Lung (tissue), 12 donors: ENCODE measurements around the gene KLHDC3. TPM values are rescaled to one million over a fixed set of nuclear protein-coding genes. Genes with fewer than 3 reads are reported as not detected.

Experiments used
- ATAC-seq: fragments of 200-7000 bp; cut with Tn5 transposase; one replicate; pipeline ENCODE4 v1.9.1; 2020; ENCODE audit warnings: moderate number of reproducible peaks; ENCODE audit not compliant: insufficient read depth, low FRiP score
- DNase-seq, 3 donors: peaks; one replicate each; pipeline ENCODE4 v3.0.0-alpha.2; 2013 to 2017
- H3K27ac ChIP-seq, 2 donors: one replicate each; pipeline ENCODE4 v1.5.1; 2013; ENCODE audit warnings: mild to moderate bottlenecking in 2 of 2, moderate library complexity in 2 of 2, control low read depth in 1 of 2, inconsistent platforms in 1 of 2, low read depth in 1 of 2, low read length in 1 of 2
- H3K27me3 ChIP-seq, 3 donors: one replicate each; pipeline ENCODE4 v1.5.1; 2013; ENCODE audit warnings: low read length in 2 of 3; ENCODE audit not compliant: control insufficient read depth in 3 of 3, insufficient read depth in 3 of 3
- H3K36me3 ChIP-seq, 4 donors: one replicate each; pipeline ENCODE4 v1.5.1; 2013; ENCODE audit warnings: low read length in 4 of 4, mild to moderate bottlenecking in 1 of 4, moderate library complexity in 1 of 4; ENCODE audit not compliant: control insufficient read depth in 4 of 4, insufficient read depth in 4 of 4
- H3K4me1 ChIP-seq, 5 donors: one replicate each; pipeline ENCODE4 v1.5.1; 2013; ENCODE audit warnings: low read length in 5 of 5, mild to moderate bottlenecking in 2 of 5, moderate library complexity in 1 of 5; ENCODE audit not compliant: control insufficient read depth in 5 of 5, insufficient read depth in 5 of 5
- H3K4me3 ChIP-seq: one replicate; pipeline ENCODE4 v1.5.1; 2013; ENCODE audit warnings: mild to moderate bottlenecking, control low read depth, moderate library complexity
- H3K9ac ChIP-seq, 2 donors: one replicate each; pipeline ENCODE4 v1.5.1; 2013; ENCODE audit warnings: low read length in 2 of 2, control low read depth in 1 of 2; ENCODE audit not compliant: insufficient read depth in 1 of 2
- H3K9me3 ChIP-seq, 4 donors: one replicate each; pipeline ENCODE4 v1.5.1; 2013; ENCODE audit warnings: low read length in 3 of 4, mild to moderate bottlenecking in 1 of 4, moderate library complexity in 1 of 4; ENCODE audit not compliant: control insufficient read depth in 4 of 4, insufficient read depth in 3 of 4
- WGBS, 2 donors: extraction: QIAGEN DNeasy Blood & Tissue Kit; methylation state at CpG; one replicate each; pipeline ENCODE4 v1.1.7; 2013; 5-methylcytosine and 5-hydroxymethylcytosine counted together
- polyA plus RNA-seq, 2 donors: library from polyadenylated mRNA; stranded (reverse); fragments of 200-250 nt; gene quantifications; one replicate each; pipeline ENCODE4 v1.2.1, GENCODE V29; 2013
- total RNA-seq, 2 donors: library from RNA; depleted of rRNA in 1 of 2; stranded (reverse); fragments of >200 nt in 1 of 2; gene quantifications; one replicate each; pipeline ENCODE4 v1.2.1, GENCODE V29; 2014 to 2021
- TF ChIP-seq, protein P1 (sequence below): IDR thresholded peaks from 2 replicates; pipeline ENCODE4 v1.5.1; 2012; ENCODE audit warnings: mild to moderate bottlenecking; ENCODE audit errors: control extremely low read depth, extremely low read depth
- donor health status: control.
- donor health status: control.
- donor health status: Bipolar disorder and iron deficiency.
- donor health status: healthy.
- donor health status: DM: yes; HTN: yes; CAD: no.

KLHDC3 gene
- total and polyA plus RNA-seq, 4 donors = 46.3 to 74.4 (median 54.5) TPM

DNA sequence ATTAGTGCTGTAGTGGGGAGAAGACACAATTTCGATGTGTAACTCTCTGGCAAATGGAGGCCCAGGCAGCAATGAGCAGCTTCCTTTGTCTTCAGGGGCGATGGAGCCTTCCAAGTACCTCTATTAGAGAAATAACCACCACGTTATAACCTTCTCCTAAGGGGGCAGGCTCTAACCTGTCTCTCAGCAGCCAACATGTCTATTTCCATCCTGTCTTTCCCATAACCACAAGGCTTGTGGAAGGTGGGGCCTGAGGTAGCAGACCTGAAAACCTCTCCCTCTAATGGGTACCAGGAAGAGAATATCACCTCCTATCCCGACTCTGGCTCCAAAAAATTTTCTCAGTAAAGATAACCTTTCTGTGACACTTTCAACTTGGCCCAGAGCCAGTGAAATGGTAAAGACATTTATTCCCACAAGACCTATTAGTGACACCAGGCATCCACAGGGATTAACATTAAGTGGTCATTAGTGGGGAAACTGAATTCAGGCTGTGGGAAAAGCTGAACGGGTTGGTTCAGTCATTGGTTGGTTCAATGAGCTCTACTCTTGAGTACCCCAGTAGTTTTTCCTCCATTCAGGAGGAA is 39.0 kb upstream of the KLHDC3 start:
- no peak overlapping the region for H3K9ac ChIP-seq
- TF ChIP-seq, protein P1, sequence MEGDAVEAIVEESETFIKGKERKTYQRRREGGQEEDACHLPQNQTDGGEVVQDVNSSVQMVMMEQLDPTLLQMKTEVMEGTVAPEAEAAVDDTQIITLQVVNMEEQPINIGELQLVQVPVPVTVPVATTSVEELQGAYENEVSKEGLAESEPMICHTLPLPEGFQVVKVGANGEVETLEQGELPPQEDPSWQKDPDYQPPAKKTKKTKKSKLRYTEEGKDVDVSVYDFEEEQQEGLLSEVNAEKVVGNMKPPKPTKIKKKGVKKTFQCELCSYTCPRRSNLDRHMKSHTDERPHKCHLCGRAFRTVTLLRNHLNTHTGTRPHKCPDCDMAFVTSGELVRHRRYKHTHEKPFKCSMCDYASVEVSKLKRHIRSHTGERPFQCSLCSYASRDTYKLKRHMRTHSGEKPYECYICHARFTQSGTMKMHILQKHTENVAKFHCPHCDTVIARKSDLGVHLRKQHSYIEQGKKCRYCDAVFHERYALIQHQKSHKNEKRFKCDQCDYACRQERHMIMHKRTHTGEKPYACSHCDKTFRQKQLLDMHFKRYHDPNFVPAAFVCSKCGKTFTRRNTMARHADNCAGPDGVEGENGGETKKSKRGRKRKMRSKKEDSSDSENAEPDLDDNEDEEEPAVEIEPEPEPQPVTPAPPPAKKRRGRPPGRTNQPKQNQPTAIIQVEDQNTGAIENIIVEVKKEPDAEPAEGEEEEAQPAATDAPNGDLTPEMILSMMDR = no peak
- H3K36me3 ChIP-seq = peaks cover 0 to 5% (median 2%) of the 10 kb centered on the region in 4 donors
- peaks cover 6 to 17% (median 10%) of the 10 kb centered on the region in 5 donors for H3K4me1 ChIP-seq
- H3K4me3 ChIP-seq = no peak overlapping the region
- ATAC-seq = no peak
- no peak overlapping the region for H3K27ac ChIP-seq
- no peaks in the 10 kb centered on the region for H3K27me3 ChIP-seq
- 86 to 92% methylated on average over 5 of the region's 5 CpGs for WGBS, 2 donors
- H3K9me3 ChIP-seq = no peaks in the 10 kb centered on the region
- DNase-seq = no peak

DNA sequence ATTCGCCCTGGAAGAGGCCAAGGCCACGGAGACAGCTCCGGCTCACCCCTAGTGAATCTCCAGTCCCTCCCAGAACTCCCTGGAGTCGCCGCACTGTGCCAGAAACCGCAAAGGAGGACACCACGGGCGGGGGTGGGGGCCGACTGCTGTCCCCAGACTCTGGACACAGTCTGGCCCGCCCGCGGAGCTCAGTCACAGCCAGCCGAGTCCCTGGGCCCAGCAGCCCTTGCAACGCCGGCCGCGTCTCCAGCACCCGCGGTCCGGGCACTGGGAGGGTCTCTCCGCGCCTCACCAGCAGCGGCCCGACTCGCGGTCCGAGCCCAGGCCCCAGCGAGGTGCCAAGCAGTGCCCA is 35.6 kb upstream of the KLHDC3 start:
- DNase-seq = peak; percentile 8 to 31 (median 10)
- H3K27ac ChIP-seq = peak overlapping the region; percentile 85 to 95
- peak overlapping the region; percentile 73 to 76 for H3K9ac ChIP-seq
- peak overlapping the region; percentile 92 for H3K4me3 ChIP-seq
- peaks cover 6 to 19% (median 10%) of the 10 kb centered on the region in 5 donors for H3K4me1 ChIP-seq
- no peaks in the 10 kb centered on the region for H3K9me3 ChIP-seq
- peaks cover 0 to 5% (median 1%) of the 10 kb centered on the region in 4 donors for H3K36me3 ChIP-seq
- TF ChIP-seq, protein P1 = no peak
- H3K27me3 ChIP-seq = no peaks in the 10 kb centered on the region
- ATAC-seq = peak; percentile 4
- 0% methylated on average over 23 to 28 of the region's 28 CpGs for WGBS, 2 donors

DNA sequence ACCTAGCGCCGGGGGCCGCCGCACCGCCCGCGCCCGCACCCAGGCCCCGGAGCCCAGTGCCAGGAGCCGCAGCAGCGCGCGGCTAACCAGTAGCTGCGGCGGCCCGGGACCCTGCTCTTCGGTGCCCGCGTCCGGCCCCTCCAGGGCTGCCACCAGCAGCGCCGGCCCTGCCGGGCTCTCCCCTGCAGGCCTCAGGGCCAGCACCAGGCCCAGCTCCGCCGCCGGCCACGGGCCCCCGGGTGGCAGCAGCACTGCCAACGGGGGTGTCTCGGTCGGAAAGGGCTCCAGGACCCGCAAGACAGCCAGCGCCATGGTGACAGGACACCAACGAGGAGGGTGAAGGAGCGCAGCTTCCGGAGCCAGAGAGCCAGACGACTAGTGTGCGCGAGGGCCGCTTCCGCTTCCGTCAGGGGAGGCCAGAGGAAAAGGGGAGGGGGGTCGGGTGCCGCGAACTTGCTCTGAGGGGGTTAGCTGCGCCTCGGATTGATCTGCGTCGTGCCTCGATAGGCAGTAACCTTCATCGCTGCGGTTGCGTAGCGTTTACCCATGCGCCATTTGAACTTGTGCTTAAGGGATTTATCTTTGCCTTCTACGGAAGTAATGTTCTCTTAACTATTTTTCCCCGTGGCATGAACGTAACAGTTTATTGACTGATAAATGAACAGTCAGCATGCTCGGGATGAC is 35.1 kb upstream of the KLHDC3 start, which contains the start of gene PEX6:
TSS of gene PEX6 (minus strand) at position 343 of the 684 bp plus-strand sequence. CDS start at position 312, 31 bp downstream.
- peaks cover 0 to 2% (median 0%) of the 10 kb centered on the region in 4 donors for H3K36me3 ChIP-seq
- peaks cover 6 to 24% (median 12%) of the 10 kb centered on the region in 5 donors for H3K4me1 ChIP-seq
- TF ChIP-seq, protein P1 = no peak

More for the DNA sequence above, 35.1 kb upstream of the KLHDC3 start, which contains the start of gene PEX6:
- H3K27me3 ChIP-seq = no peaks in the 10 kb centered on the region
- ATAC-seq = peak; percentile 95
- 0% methylated on average over 49 to 59 of the region's 59 CpGs for WGBS, 2 donors
- peak; percentile 90 to 93 (median 92) for DNase-seq
- peak within 1 kb of the TSS; percentile 85 to 95 for H3K27ac ChIP-seq
- H3K9ac ChIP-seq = peak within 1 kb of the TSS; percentile 73 to 79
- H3K4me3 ChIP-seq = peak within 1 kb of the TSS; percentile 92
- no peaks in the 10 kb centered on the region for H3K9me3 ChIP-seq
